Karpas-422 (cell line): ENCODE results near the gene PIK3R6. TPM values are rescaled to one million over a fixed set of nuclear protein-coding genes. Genes with fewer than 3 reads are reported as not detected.

ENCODE experiments used
- DNase-seq: peaks from one replicate; pipeline ENCODE4 v3.0.0-alpha.2; 2015
- H2AFZ ChIP-seq: fragments of 200-600 bp; sonication (generic); 2 replicates; pipeline ENCODE4 v1.6.1; 2014; ENCODE audit warnings: antibody characterized with exemption, low read length, mixed read lengths
- H3K27ac ChIP-seq: fragments of 200-600 bp; sonication (generic); 2 replicates; pipeline ENCODE4 v1.5.1; 2014; ENCODE audit warnings: mild to moderate bottlenecking, low read length, moderate library complexity
- H3K27me3 ChIP-seq: fragments of 200-600 bp; sonication (generic); 2 replicates; pipeline ENCODE4 v1.6.1; 2014; ENCODE audit warnings: low read length, mixed read lengths
- H3K36me3 ChIP-seq: fragments of 200-600 bp; sonication (generic); 2 replicates; pipeline ENCODE4 v1.6.1; 2014; ENCODE audit warnings: low read length, mixed read lengths; ENCODE audit not compliant: insufficient read depth
- H3K4me1 ChIP-seq: fragments of 200-600 bp; sonication (generic); 2 replicates; pipeline ENCODE4 v1.6.1; 2014; ENCODE audit warnings: mild to moderate bottlenecking, low read length, mixed read lengths
- H3K4me2 ChIP-seq: fragments of 200-600 bp; sonication (generic); 2 replicates; pipeline ENCODE4 v1.6.1; 2014; ENCODE audit warnings: low read length, low read depth, mild to moderate bottlenecking; ENCODE audit not compliant: poor library complexity, severe bottlenecking
- H3K4me3 ChIP-seq: fragments of 200-600 bp; sonication (generic); 2 replicates; pipeline ENCODE4 v1.5.1; 2014; ENCODE audit warnings: mild to moderate bottlenecking, antibody characterized with exemption, low read length, mixed read lengths
- H3K79me2 ChIP-seq: fragments of 200-600 bp; sonication (generic); 2 replicates; pipeline ENCODE4 v1.6.1; 2014; ENCODE audit warnings: mild to moderate bottlenecking, low read length, mixed read lengths
- H3K9ac ChIP-seq: fragments of 200-600 bp; sonication (generic); 2 replicates; pipeline ENCODE4 v1.6.0; 2014; ENCODE audit warnings: low read length
- H3K9me2 ChIP-seq: fragments of 200-600 bp; sonication (generic), shearing (Covaris generic); replicated peaks from 2 replicates; pipeline ENCODE4 v1.6.0; 2014; ENCODE audit warnings: mild to moderate bottlenecking, low read length, moderate library complexity; ENCODE audit not compliant: insufficient read depth
- H3K9me3 ChIP-seq: fragments of 300-700, 200-600 bp; sonication (generic); 2 replicates; pipeline ENCODE4 v1.6.1; 2014; ENCODE audit warnings: low read length, mixed read lengths
- H4K20me1 ChIP-seq: fragments of 200-600 bp; sonication (generic); 2 replicates; pipeline ENCODE4 v1.6.1; 2014; ENCODE audit warnings: mild to moderate bottlenecking, antibody characterized with exemption, low read length, low read depth; ENCODE audit not compliant: insufficient read depth
- total RNA-seq: library from RNA; depleted of rRNA; stranded (reverse); fragments of >200 nt; shearing (Covaris generic); gene quantifications from 2 replicates; pipeline ENCODE4 v1.2.3, GENCODE V29; 2014; ENCODE audit warnings: low replicate concordance

The PIK3R6 gene
- total RNA-seq, 1 experiment from 2014 or later = not detected

- Histone ChIP-seq H3K9me2 (no peaks in the 10 kb centered on the region), H3K27me3 (no peaks in the 10 kb centered on the region), H3K9ac (no peak overlapping the region), H3K36me3 (no peaks in the 10 kb centered on the region), H4K20me1 (no peaks in the 10 kb centered on the region), H3K4me1 (no peaks in the 10 kb centered on the region), H3K27ac (no peak overlapping the region), H3K9me3 (peaks cover 3% of the 10 kb centered on the region; the same call in 1 of the 2 replicates), H3K4me3 (no peak overlapping the region), H2AFZ (no peak overlapping the region), H3K79me2 (no peaks in the 10 kb centered on the region), H3K4me2 (no peak overlapping the region)
- no peak for DNase-seq
Measured at GRCh38 chr17:8794636-8795035, 72.8 kb downstream of the PIK3R6 start.

GRCh38 chr17:8793649-8794048, 73.8 kb downstream of the PIK3R6 start:
- H3K4me2 ChIP-seq = no peak overlapping the region
- H3K9me2 ChIP-seq = no peaks in the 10 kb centered on the region
- no peaks in the 10 kb centered on the region for H3K27me3 ChIP-seq
- H3K9ac ChIP-seq = no peak overlapping the region
- DNase-seq = no peak
- no peaks in the 10 kb centered on the region for H3K36me3 ChIP-seq
- H2AFZ ChIP-seq = no peak overlapping the region
- H3K4me1 ChIP-seq = no peaks in the 10 kb centered on the region
- H3K79me2 ChIP-seq = no peaks in the 10 kb centered on the region
- H3K9me3 ChIP-seq = peaks cover 3% of the 10 kb centered on the region; the same call in 1 of the 2 replicates
- H3K4me3 ChIP-seq = no peak overlapping the region
- no peak overlapping the region for H3K27ac ChIP-seq
- no peaks in the 10 kb centered on the region for H4K20me1 ChIP-seq

GRCh38 chr17:8792646-8793045, 74.8 kb downstream of the PIK3R6 start:
- Histone ChIP-seq H3K36me3 (no peaks in the 10 kb centered on the region), H2AFZ (no peak overlapping the region), H3K9me2 (no peaks in the 10 kb centered on the region), H3K4me2 (no peak overlapping the region), H4K20me1 (no peaks in the 10 kb centered on the region), H3K4me3 (no peak overlapping the region), H3K9ac (no peak overlapping the region), H3K27ac (no peak overlapping the region), H3K79me2 (no peaks in the 10 kb centered on the region), H3K27me3 (no peaks in the 10 kb centered on the region), H3K9me3 (peaks cover 3% of the 10 kb centered on the region; the same call in 1 of the 2 replicates), H3K4me1 (no peaks in the 10 kb centered on the region)
- no peak for DNase-seq

- H3K4me3 ChIP-seq = no peak overlapping the region
- no peak overlapping the region for H3K27ac ChIP-seq
- no peaks in the 10 kb centered on the region for H3K79me2 ChIP-seq
- no peaks in the 10 kb centered on the region for H3K4me1 ChIP-seq
- no peaks in the 10 kb centered on the region for H3K27me3 ChIP-seq
- no peaks in the 10 kb centered on the region for H4K20me1 ChIP-seq
- H3K9ac ChIP-seq = no peak overlapping the region
- H3K4me2 ChIP-seq = no peak overlapping the region
- H3K9me3 ChIP-seq = peaks cover 3% of the 10 kb centered on the region; the same call in 1 of the 2 replicates
- H3K9me2 ChIP-seq = no peaks in the 10 kb centered on the region
- H3K36me3 ChIP-seq = no peaks in the 10 kb centered on the region
- no peak overlapping the region for H2AFZ ChIP-seq
- no peak for DNase-seq
Measured at GRCh38 chr17:8791910-8792270, 75.6 kb downstream of the PIK3R6 start.

GRCh38 chr17:8791248-8791909, 76.1 kb downstream of the PIK3R6 start:
- Histone ChIP-seq H3K4me2 (no peak overlapping the region), H3K4me3 (no peak overlapping the region), H3K9ac (no peak overlapping the region), H3K27me3 (no peaks in the 10 kb centered on the region), H3K27ac (no peak overlapping the region), H3K36me3 (no peaks in the 10 kb centered on the region), H4K20me1 (no peaks in the 10 kb centered on the region), H3K9me2 (no peaks in the 10 kb centered on the region), H3K4me1 (no peaks in the 10 kb centered on the region), H2AFZ (no peak overlapping the region), H3K9me3 (peaks cover 3% of the 10 kb centered on the region; the same call in 1 of the 2 replicates), H3K79me2 (no peaks in the 10 kb centered on the region)
- DNase-seq = no peak

GRCh38 chr17:8789743-8790142, 77.7 kb downstream of the PIK3R6 start:
- H3K27me3 ChIP-seq = no peaks in the 10 kb centered on the region
- no peak overlapping the region for H3K4me2 ChIP-seq
- no peak overlapping the region for H3K27ac ChIP-seq
- no peak overlapping the region for H3K4me3 ChIP-seq
- H3K79me2 ChIP-seq = no peaks in the 10 kb centered on the region
- H3K36me3 ChIP-seq = no peaks in the 10 kb centered on the region
- DNase-seq = no peak
- H4K20me1 ChIP-seq = no peaks in the 10 kb centered on the region
- no peak overlapping the region for H3K9ac ChIP-seq
- peaks cover 3% of the 10 kb centered on the region; the same call in 1 of the 2 replicates for H3K9me3 ChIP-seq
- H2AFZ ChIP-seq = no peak overlapping the region
- H3K4me1 ChIP-seq = no peaks in the 10 kb centered on the region
- H3K9me2 ChIP-seq = no peaks in the 10 kb centered on the region

GRCh38 chr17:8788998-8789397, 78.5 kb downstream of the PIK3R6 start:
- Histone ChIP-seq H3K4me2 (no peak overlapping the region), H3K4me3 (no peak overlapping the region), H3K9me2 (no peaks in the 10 kb centered on the region), H3K4me1 (no peaks in the 10 kb centered on the region), H3K9me3 (peaks cover 3% of the 10 kb centered on the region; the same call in 1 of the 2 replicates), H4K20me1 (no peaks in the 10 kb centered on the region), H3K36me3 (no peaks in the 10 kb centered on the region), H2AFZ (no peak overlapping the region), H3K79me2 (no peaks in the 10 kb centered on the region), H3K27ac (no peak overlapping the region), H3K27me3 (no peaks in the 10 kb centered on the region), H3K9ac (no peak overlapping the region)
- DNase-seq = no peak

- DNase-seq = peak; percentile 81
- H3K4me2 ChIP-seq = no peak overlapping the region
- H3K36me3 ChIP-seq = no peaks in the 10 kb centered on the region
- H3K9me3 ChIP-seq = no peaks in the 10 kb centered on the region
- H3K4me3 ChIP-seq = no peak overlapping the region
- no peaks in the 10 kb centered on the region for H3K4me1 ChIP-seq
- H4K20me1 ChIP-seq = no peaks in the 10 kb centered on the region
- H2AFZ ChIP-seq = no peak overlapping the region
- no peaks in the 10 kb centered on the region for H3K27me3 ChIP-seq
- H3K79me2 ChIP-seq = no peaks in the 10 kb centered on the region
- no peak overlapping the region for H3K27ac ChIP-seq
- H3K9ac ChIP-seq = no peak overlapping the region
- H3K9me2 ChIP-seq = no peaks in the 10 kb centered on the region
Measured at GRCh38 chr17:8785547-8786413, 81.7 kb downstream of the PIK3R6 start.
